WI38 (cell line): ENCODE measurements around the gene TSGA10.

Experiments used
- H3K4me3 ChIP-seq: 2 replicates; pipeline ENCODE4 v1.5.1; 2011; ENCODE audit warnings: low read depth, mild to moderate bottlenecking, control low read depth, low read length
- CTCF ChIP-seq: IDR thresholded peaks from 2 replicates; pipeline ENCODE4 v1.5.1; 2012; ENCODE audit warnings: low read depth, mild to moderate bottlenecking, control low read depth, low read length

TSGA10 gene

GRCh38 chr2:98952966-98953365 is 201.8 kb downstream of the TSGA10 start:
- TF ChIP-seq CTCF = no peak
- H3K4me3 ChIP-seq = no peak overlapping the region

GRCh38 chr2:98948956-98949739 is 205.6 kb downstream of the TSGA10 start:
- no peak for TF ChIP-seq CTCF
- H3K4me3 ChIP-seq = no peak overlapping the region

GRCh38 chr2:98947554-98947953 is 207.2 kb downstream of the TSGA10 start:
- no peak overlapping the region for H3K4me3 ChIP-seq
- no peak for TF ChIP-seq CTCF
